ENCODE measurements around the gene SUCLG1.
"Not testable (repeated sequence)": the region's sequence is repeated elsewhere in the genome, so short reads cannot be mapped to it uniquely, and the experiment has no call there.

The SUCLG1 gene

DNA sequence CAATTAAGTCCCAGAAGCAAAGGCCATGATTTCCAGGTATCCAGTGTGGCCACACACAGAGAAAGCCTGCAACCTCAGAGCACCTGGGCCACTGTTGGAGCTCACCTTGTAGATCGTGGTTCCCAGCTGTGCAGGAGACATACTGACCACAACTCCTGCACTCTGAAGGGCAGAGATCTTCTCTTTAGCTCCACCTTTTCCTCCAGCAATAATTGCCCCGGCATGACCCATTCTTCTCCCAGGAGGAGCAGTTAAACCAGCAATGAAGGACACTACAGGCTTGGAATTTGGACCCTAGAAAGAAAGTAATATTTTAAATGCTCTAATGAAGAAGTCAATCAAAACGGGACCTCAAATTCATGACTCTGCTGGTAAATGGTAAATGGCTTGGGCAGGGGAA lies 33.8 kb downstream of the SUCLG1 start:
- H3K36me3 Mint-ChIP-seq (ENCODE audit: low read depth): peaks cover 30% of the 10 kb centered on the region

DNA sequence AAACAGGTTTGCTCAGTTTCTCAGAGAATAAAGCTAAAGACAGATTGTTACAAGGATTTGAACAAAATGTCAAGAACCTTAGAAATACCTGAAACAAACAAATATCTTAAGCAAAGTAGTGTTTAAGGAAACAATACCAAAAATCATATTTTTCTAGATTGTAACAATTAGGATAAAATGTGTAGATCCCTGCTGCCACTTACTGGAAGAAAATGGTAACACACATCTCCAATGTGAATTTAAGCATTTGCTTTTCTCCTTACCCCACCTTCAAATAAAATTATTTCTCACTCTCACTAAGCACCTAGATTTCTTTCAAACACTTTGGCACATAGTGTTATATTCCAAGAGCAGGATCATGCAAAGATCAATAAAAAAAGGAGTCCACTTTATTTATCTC lies 34.9 kb downstream of the SUCLG1 start:
- TF ChIP-seq, protein P1, sequence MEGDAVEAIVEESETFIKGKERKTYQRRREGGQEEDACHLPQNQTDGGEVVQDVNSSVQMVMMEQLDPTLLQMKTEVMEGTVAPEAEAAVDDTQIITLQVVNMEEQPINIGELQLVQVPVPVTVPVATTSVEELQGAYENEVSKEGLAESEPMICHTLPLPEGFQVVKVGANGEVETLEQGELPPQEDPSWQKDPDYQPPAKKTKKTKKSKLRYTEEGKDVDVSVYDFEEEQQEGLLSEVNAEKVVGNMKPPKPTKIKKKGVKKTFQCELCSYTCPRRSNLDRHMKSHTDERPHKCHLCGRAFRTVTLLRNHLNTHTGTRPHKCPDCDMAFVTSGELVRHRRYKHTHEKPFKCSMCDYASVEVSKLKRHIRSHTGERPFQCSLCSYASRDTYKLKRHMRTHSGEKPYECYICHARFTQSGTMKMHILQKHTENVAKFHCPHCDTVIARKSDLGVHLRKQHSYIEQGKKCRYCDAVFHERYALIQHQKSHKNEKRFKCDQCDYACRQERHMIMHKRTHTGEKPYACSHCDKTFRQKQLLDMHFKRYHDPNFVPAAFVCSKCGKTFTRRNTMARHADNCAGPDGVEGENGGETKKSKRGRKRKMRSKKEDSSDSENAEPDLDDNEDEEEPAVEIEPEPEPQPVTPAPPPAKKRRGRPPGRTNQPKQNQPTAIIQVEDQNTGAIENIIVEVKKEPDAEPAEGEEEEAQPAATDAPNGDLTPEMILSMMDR (IDR thresholded peaks at IDR 0.05): peak; percentile 46
- DNase-seq: no peak

More for the DNA sequence above, 33.8 kb downstream of the SUCLG1 start:
- no peak for DNase-seq
- TF ChIP-seq, protein P1 (IDR thresholded peaks at IDR 0.05): no peak
- H3K4me1 Mint-ChIP-seq: no peaks in the 10 kb centered on the region
- no peak overlapping the region for H3K27ac Mint-ChIP-seq
- H3K9me3 Mint-ChIP-seq: no peaks in the 10 kb centered on the region
- H3K27me3 Mint-ChIP-seq (ENCODE audit: low read depth, poor library complexity): no peaks in the 10 kb centered on the region
- H3K4me3 Mint-ChIP-seq: no peak overlapping the region

DNA sequence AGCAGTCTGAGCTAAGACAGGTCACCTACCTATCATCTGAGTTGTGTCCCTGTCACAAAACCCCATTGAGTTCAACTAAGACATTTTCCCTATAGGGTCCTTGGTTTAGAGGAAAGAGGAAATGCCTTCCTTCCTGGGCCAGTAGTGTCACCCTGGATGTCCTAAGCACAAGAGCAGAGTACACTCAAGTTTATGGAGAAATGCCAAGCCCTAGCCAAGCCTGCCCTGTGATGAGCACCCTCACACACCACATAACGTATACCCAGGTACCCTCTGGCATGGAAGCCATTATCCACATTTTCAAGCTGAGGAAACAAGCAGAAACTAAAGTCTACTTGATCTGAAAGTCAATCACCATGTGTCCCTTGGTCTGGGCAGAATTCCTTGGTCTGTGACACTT lies 37.3 kb downstream of the SUCLG1 start:
- peak overlapping the region; percentile 60 for H3K27ac Mint-ChIP-seq

More for the DNA sequence above, 34.9 kb downstream of the SUCLG1 start:
- H3K4me3 Mint-ChIP-seq: no peak overlapping the region
- no peaks in the 10 kb centered on the region for H3K9me3 Mint-ChIP-seq
- H3K36me3 Mint-ChIP-seq (ENCODE audit: low read depth): peaks cover 21% of the 10 kb centered on the region
- no peak overlapping the region for H3K27ac Mint-ChIP-seq
- peaks cover 3% of the 10 kb centered on the region for H3K27me3 Mint-ChIP-seq (ENCODE audit: low read depth, poor library complexity)
- no peaks in the 10 kb centered on the region for H3K4me1 Mint-ChIP-seq

DNA sequence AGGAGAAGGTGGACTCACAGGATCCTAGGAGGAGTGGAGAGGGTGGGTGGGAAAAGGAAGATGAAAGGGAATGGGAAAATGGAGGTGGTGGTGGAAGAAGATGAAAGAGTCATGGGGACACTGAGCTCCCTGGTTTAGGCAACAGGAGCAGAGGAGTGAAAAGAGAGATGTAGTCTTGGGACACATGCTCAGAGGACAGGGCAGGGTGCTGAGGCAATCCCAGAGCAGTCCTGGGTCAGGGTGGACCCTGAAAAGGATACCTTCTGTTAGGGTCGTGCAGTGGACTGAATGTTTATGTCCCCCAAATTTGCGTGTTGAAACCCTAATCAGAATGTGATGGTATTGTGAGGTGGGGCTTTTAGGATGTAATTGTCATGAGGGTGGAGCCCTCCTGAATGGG lies 37.9 kb downstream of the SUCLG1 start:
- no peaks in the 10 kb centered on the region for H3K4me1 Mint-ChIP-seq
- peaks cover 3% of the 10 kb centered on the region for H3K27me3 Mint-ChIP-seq (ENCODE audit: low read depth, poor library complexity)
- TF ChIP-seq, protein P1 (IDR thresholded peaks at IDR 0.05): no peak
- peaks cover 21% of the 10 kb centered on the region for H3K36me3 Mint-ChIP-seq (ENCODE audit: low read depth)
- H3K9me3 Mint-ChIP-seq: no peaks in the 10 kb centered on the region
- no peak overlapping the region for H3K4me3 Mint-ChIP-seq
- DNase-seq: no peak
- no peak overlapping the region for H3K27ac Mint-ChIP-seq

More for the DNA sequence above, 37.3 kb downstream of the SUCLG1 start:
- no peak for DNase-seq
- Mint-ChIP-seq H3K36me3 (ENCODE audit: low read depth) (peaks cover 21% of the 10 kb centered on the region), H3K27me3 (ENCODE audit: low read depth, poor library complexity) (peaks cover 3% of the 10 kb centered on the region), H3K4me1 (no peaks in the 10 kb centered on the region), H3K9me3 (no peaks in the 10 kb centered on the region), H3K4me3 (no peak overlapping the region)
- TF ChIP-seq, protein P1 (IDR thresholded peaks at IDR 0.05): no peak

DNA sequence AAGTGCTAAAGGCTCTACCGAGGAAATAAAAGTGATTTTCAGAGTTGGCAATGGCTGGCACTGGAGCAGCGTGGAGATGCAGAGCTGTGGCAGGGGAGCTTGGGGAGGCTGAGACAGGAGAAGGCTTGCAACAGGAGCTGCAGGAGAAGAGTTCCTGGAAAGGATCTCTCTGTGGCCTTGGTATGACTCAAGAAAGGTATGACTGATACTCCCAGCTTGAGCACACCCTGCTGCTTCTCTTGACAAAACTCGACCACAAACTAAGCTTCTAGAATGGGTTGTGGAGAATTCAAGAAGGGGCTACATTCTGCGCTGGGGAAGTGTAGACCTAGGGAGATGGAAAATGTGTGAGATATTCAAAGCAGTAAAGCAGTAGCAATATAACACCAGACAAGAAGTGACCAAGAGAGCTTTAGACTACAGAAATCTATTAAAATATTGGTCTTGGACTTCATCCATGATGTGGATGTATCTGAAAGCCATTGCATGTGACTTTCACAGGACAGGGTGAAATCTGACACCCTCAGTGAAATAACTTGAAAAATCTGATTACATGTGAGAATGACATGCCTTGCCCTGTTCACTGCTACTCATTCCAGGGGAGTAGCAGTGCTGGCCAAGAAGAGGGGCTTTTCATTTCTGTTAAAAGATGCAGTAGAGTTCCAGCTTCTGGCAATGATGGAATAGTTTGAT lies 41.5 kb downstream of the SUCLG1 start:
- no peak for DNase-seq
- TF ChIP-seq, protein P1 (IDR thresholded peaks at IDR 0.05): no peak
- H3K4me3 Mint-ChIP-seq: no peak overlapping the region

DNA sequence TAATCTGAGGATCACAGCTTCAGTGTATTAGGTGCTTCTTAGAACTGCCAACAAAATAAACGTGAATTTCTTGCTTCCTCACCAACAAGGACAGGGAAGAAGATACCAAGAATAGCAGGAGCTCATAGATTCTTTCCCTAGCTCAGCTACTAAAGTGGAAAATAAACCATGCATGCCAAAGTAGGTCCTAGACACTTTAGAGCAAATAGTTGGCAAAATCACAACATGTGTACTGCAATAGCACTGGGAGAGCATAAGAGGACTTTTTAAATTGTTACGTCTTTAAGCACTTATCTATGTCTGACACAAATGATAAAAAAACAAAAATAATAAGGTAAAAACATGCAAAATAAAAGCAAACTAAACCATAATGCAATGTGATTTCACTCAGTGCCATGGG lies 49.5 kb downstream of the SUCLG1 start:
- Mint-ChIP-seq H3K4me3 (no peak overlapping the region), H3K36me3 (ENCODE audit: low read depth) (no peaks in the 10 kb centered on the region), H3K9me3 (no peaks in the 10 kb centered on the region), H3K4me1 (no peaks in the 10 kb centered on the region), H3K27ac (no peak overlapping the region), H3K27me3 (ENCODE audit: low read depth, poor library complexity) (peaks cover 9% of the 10 kb centered on the region)
- DNase-seq: no peak
- TF ChIP-seq, protein P1 (IDR thresholded peaks at IDR 0.05): no peak

More for the DNA sequence above, 41.5 kb downstream of the SUCLG1 start:
- no peaks in the 10 kb centered on the region for H3K9me3 Mint-ChIP-seq
- H3K36me3 Mint-ChIP-seq (ENCODE audit: low read depth): peaks cover 5% of the 10 kb centered on the region
- peaks cover 3% of the 10 kb centered on the region for H3K27me3 Mint-ChIP-seq (ENCODE audit: low read depth, poor library complexity)
- no peak overlapping the region for H3K27ac Mint-ChIP-seq
- no peaks in the 10 kb centered on the region for H3K4me1 Mint-ChIP-seq

DNA sequence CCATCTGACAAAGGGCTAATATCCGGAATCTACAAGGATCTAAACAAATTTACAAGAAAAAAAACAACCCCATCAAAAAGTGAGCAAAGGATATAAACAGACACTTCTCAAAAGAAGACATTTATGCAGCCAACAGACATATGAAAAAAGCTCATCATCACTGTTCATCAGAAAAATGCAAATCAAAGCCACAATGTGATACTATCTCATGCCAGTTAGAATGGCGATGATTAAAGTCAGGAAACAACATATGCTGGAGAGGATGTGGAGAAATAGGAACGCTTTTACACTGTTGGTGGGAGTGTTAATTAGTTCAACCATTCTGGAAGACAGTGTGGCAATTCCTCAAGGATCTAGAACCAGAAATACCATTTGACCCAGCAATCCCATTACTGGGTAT lies 57.0 kb downstream of the SUCLG1 start:
- not testable (repeated sequence) for H3K36me3 Mint-ChIP-seq (ENCODE audit: low read depth); H3K27ac Mint-ChIP-seq; H3K4me1 Mint-ChIP-seq; H3K4me3 Mint-ChIP-seq; H3K27me3 Mint-ChIP-seq (ENCODE audit: low read depth, poor library complexity); H3K9me3 Mint-ChIP-seq; DNase-seq

DNA sequence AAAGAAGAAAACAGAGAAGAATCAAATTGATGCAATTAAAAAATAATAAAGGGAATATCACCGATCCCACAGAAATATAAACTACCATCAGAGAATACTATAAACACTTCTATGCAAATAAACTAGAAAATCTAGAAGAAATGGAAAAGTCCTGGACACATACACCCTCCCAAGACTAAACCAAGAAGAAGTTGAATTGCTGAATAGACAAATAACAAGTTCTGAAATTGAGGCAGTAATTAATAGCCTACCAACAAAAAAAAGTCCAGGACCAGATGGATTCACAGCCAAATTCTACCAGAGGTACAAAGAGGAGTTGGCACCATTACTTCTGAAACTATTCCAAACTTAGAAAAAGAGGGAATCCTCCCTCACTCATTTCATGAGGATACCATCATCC lies 59.2 kb downstream of the SUCLG1 start:
- not testable (repeated sequence) for H3K9me3 Mint-ChIP-seq; H3K4me3 Mint-ChIP-seq; H3K27ac Mint-ChIP-seq; H3K4me1 Mint-ChIP-seq; H3K36me3 Mint-ChIP-seq (ENCODE audit: low read depth); H3K27me3 Mint-ChIP-seq (ENCODE audit: low read depth, poor library complexity); DNase-seq
